Measurements from ENCODE around the gene SYNJ1.

SYNJ1 gene

GRCh38 chr21:32581732-32582131, 146.1 kb downstream of the SYNJ1 start:
- DNase-seq (ENCODE audit: low read depth, low spot score), result no peak

- DNase-seq (ENCODE audit: low read depth, low spot score), result no peak
Measured at GRCh38 chr21:32580949-32581348, 146.9 kb downstream of the SYNJ1 start.

Measured in smooth muscle cell of the brain vasculature (primary cell).